NCI-H146 treated with DMSO at 0.1 percent for 48 hours (cell line): ENCODE data around the gene SGSH.
"Not testable (repeated sequence)": the region's sequence is repeated elsewhere in the genome, so short reads cannot be mapped to it uniquely, and the experiment has no call there.

Source experiments
- DNase-seq: peaks from one replicate; lab custom pipeline; 2025; ENCODE audit not compliant: unreplicated experiment; lab: John Stamatoyannopoulos, UW

SGSH gene

DNA sequence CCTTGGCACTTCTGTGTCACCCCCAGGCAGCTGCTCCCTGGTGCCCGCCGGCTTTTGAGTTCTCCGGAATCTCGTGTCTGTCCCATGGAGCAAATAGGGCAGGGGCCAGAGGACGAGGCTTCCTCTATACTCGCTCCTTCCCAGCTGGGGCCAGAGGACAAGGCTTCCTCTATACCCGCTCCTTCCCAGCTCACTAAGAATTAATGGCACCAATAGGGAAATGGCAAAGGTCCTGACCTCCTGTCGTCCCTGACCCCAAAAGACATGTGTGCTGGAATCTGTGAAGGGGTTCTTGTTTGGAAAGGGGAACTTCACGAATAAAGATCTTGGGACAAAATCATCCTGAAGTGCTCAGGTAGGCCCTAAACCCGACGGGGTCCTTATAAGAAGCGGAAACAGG, 7.6 kb downstream of the SGSH start:
- no peak for DNase-seq

DNA sequence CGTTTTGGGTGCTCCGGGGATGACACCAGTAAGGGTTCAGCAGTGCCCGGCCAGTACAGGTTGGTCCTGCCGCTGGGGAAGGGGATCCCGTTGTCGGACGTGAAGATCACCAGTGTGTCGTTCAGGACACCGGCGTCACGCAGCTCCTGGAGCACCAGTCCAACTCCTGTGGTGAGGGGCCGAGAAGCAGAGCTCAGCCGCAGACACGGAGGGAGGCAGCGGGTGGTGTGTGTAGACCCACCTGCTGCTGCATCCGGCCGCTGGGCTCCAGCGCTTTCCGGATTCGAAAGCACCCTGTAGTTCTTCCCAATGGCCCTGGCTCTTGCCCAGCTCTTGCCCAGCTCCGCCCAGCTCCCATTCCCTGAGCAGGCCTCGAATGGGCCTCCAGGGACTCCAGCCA, 8.0 kb downstream of the SGSH start:
- no peak for DNase-seq

DNA sequence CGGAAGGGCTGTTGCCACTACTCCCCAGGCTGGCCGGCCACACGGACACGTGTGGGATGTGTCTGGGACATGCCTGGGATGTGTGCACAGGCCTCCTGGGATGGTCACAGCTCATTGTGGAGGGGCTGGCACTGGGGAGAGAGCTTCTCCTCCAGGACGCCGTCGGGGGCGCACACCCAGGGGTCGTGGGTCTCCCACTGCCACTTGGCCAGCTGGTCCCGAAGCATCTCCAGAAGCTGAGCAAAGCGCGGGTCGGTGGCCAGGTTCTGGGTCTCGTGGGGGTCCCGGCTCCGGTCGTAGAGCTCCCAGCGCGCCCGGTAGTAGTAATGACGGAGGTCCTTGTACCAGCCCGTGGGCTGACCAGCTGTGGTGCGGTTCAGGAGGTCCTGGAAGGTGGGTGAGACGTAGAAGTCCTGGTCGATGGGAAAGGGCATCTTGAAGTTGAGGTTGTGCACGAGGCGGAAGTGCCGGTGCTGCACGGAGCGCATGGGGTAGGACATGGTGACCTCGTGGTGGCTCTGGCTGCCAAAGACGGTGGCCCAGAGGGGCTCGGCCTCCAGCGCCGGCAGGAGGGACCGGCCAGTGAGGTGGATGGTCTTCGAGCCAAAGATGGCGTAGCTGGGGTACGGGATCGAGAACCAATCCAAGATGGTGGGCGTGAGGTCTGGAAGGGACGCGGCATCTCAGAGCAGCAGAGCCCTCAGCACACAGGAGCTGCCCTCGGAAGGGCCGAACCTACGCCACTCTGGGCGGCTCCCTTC, 9.6 kb downstream of the SGSH start:
- no peak for DNase-seq

DNA sequence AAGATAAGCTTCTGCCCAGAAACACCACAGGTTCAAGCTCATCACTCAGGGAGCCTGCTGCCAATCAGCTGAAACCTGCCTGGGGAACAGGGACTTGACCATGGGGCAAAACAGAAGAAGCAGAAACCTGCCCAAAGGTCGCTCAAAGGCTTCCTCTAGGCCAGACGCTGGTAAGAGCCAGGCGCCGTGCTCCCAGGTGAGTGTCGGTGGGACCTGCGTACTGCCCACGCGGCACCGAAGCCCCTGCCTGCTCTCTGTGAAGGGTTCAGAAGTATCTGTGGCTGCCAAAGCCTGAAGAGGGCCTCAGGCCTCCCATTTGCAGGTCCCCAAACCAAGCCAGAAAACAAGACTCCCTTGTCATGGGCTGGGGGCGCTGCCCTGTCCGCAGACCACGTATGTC, 10.4 kb downstream of the SGSH start:
- no peak for DNase-seq

DNA sequence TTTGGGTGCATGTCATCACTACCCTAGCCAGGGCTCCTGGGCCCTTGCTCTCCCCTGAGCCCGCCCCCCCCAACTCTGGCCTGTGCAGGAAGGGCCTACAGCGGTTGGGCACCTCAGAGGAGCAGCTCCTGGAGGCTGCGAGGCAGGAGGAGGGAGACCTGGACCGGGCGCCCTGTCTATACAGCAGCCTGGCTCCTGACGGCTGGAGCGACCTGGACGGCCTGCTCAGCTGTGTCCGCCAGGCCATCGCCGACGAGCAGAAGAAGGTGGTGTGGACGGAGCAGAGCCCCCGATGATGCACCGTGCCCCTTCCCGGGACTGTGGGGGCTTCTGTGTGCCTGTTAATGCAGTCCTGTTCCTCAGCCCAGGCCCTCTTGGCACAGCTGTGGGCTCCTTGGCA, 12.1 kb downstream of the SGSH start:
- DNase-seq: no peak

DNA sequence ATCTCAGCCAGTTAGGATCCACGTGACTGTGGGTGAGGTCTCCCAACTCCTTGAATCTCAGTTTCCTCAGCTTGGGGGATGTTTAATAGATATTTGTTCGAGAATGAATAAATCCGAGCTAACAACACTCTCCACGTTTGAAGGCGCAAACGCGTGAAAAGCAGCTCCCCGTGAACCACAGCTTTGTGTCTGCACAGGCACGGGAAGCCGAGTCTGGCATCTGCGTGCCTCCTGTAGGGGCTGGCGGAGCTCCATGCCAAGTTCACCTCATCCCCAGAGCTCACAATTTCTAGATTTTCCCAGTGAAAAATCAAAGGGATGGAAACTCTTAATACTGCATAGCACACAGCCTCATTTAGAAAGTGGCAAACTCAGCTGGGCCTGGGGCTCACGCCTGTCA, 14.3 kb downstream of the SGSH start:
- no peak for DNase-seq

DNA sequence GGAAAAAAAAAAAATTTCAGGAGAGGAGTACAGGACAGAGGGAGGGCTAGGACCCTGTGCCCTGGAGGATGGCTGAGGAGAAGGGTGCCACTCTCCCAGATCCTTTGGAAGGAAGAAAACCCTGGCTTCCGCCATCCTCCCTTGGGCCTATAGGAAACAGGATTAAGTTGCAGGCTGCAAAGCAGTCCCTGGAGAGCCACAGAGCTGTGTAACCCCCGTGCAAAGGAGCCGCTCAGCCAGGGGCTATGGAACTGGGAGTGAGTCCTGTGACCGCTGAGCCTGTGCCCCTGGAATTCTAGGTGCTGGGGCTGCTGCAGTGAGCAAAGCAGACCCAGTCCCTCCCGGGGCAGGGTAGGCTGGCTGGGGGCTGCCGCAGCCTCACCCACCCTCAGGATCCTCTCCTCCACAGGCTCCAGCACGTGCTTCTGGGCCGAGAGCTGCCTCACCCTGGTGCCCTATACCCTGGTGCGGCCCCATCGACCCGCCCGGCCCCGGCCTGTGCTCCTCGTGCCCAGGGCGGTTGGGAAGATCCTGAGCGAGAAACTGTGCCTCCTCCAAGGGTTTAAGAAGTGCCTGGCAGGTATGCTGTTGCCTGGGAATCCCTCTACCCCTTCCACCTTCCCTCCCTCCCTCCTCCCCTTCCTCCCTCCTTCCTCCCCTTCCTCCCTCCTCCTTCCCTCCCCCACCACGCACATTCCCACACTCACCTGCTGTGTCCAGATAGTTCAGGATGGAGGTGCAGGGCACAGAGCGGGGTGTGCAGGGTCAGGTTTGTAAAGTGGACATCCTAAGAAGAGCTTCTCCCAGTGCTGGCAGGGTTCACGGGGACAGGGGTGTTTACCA, 15.3 kb downstream of the SGSH start:
- DNase-seq: no peak

DNA sequence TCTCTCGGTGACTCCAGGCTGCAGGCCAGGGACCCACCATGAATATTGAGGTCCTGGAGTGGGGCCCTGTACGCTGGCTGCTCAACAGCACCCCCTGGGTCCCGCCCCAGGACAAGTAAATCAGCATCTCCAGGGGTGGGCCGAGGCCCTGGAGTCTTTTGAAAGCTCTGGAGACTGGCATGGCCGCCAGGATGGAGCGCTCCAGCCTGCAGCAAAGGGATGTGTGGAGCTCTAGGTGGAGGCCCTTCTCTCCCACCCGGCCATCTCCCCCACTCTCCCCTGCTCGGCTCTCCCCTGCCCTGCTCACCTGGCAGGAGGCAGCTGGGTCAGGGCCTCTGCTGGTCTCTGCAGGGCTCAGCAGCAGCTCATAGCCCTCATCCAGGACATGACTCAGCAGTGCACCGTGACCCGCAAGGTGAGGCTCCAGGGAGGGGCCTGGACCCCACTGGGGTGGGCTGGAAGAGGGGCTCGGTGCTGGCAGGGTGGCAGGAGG, 16.6 kb downstream of the SGSH start:
- DNase-seq: no peak

DNA sequence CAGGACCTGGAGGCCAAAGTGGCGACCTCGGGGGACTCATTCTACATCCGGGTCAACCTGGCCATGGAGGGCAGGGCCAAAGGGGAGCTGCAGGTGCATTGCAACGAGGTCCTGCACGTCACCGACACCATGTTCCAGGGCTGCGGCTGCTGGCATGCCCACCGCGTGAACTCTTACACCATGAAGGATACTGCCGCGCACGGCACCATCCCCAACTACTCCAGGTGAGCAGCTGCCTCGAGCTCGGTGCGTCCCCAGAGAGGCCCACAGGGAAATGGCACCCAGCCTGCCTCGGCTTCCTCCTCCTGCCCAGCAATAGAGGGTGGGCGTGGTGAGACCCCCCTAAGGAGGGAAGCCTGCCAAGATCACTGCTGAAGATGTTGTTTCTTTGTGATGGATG, 17.9 kb downstream of the SGSH start:
- DNase-seq: no peak

DNA sequence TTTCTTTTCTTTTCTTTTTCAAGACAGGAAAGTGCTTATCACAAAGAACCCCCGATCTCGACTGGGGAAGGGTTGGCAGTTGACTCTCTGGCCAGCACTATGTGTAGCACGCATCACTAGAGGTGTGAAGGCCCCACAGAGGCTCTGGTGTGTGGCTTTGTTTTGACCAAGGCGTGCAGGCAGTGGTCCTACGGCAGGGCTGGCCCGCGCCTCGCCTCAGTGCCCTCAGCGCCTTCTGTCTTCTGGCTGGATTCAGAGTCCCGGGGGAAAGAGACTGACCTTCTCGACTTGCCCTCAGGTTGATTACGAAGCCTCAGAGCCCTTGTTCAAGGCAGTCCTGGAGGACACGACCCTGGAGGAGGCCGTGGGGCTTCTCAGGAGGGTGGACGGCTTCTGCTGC, 18.7 kb downstream of the SGSH start:
- no peak for DNase-seq

DNA sequence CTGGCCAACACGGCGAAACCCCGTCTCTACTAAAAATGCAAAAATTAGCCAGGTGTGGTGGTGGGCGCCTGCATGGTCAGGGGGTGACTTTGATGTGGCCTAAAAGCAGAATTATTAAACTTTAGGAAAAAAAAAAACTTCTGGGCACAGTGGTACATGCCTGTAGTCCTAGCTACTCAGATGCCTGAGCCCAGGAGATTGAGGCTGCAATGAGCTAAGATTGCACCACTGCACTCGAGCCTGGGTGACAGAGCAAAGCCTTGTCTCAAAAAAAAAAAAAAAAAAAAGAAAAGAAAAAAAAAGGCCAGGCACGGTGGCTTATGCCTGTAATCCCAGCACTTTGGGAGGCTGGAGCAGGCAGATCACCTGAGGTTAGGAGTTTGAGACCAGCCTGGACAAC, 20.8 kb downstream of the SGSH start:
- DNase-seq: not testable (repeated sequence)

DNA sequence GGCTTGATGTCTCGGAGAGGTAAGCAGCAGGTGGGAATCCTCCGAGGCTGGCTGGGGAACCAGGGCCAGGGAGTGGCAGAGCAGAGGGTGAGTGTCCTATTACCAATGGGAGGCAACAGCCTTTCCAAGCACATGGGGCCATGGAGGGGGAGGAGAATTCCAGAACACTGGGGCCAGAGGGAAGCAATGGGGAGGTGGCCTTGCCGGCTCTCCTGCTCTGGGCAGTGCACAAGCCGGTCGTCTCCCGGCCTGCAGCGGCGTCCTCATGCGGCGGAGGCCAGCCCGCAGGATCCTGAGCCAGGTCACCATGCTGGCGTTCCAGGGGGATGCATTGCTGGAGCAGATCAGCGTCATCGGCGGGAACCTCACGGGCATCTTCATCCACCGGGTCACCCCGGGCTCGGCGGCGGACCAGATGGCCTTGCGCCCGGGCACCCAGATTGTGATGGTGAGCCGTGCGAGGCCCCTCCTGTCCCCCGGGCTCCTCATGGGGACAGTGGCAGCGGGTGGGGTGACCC, 21.9 kb downstream of the SGSH start:
- DNase-seq: no peak

DNA sequence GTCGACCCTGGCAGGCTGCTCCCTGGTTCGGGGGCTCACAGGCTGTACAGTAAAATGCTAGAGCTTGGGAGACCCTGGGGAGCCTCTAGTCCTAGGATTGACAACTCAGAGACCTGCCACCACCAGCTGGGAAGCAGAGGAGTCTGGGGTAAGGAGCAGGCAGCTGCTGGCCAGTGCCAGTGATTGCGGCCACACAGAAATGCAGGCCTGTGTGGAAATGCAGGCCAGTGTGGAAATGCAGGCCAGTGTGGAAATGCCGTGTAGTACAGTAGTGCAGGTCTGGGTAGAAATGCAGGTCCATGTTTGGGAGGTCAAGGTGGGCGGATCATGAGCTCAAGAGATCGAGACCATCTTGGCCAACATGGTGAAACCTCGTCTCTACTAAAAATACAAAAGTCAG, 23.5 kb downstream of the SGSH start:
- no peak for DNase-seq

DNA sequence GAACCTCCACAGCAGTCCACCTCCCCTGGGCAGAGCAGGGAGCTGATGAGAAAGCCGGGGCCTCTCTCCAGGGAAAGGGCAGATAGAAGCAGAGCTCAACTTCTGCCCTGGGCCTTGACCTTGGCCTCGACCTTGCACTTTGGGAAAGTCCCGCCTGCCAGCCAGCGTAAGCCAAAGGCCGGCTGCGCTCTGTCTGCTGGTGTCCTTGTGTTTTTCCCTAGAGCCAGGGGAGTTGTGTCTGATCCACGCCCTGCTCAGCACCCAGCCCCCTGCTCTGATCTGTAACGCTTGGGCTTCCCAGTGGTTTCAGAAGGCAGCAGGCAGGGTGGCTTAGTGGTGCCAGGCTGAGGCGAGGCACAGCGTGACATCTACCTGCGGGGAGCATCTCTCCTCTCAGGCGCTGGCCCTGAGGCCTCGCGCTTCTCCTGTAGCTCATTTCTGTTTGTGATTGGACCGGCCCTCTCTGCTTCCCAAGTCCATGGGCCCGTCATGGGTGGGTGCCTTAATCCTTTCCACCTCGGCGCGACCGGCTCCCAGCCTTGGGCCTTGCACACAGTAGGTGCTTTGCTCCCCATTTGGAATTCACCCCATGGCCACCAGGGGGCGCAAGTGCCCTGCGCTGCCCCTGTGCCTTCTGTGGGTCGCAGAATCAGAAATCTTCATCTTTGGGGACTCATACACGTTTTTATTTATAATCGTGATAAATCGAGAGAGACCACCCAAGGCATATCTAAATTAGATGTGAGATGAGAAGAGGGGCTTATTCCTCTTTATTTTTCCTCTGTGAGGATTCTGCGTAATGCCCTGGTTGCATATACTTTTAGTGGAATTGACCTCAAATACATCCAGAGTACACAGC, 24.2 kb downstream of the SGSH start:
- no peak for DNase-seq

DNA sequence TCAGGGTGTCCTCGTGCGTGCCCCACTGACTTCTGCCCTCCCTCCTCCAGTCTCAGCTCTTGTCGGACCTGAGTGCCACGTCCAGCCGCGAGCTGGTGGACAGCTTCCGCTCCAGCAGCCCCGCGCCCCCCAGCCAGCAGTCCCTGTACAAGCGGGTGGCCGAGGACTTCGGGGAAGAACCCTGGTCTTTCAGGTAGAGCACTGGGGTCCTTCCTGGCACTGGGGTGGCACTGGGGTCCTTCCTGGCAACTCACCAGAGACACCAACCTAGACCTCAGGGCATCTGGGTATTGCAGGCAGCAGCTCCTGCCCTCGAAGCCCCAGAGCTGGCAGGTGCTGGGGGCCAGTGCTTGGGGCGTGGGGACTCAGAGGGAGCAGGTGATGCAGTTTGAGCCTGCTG, 25.0 kb downstream of the SGSH start:
- DNase-seq: no peak

DNA sequence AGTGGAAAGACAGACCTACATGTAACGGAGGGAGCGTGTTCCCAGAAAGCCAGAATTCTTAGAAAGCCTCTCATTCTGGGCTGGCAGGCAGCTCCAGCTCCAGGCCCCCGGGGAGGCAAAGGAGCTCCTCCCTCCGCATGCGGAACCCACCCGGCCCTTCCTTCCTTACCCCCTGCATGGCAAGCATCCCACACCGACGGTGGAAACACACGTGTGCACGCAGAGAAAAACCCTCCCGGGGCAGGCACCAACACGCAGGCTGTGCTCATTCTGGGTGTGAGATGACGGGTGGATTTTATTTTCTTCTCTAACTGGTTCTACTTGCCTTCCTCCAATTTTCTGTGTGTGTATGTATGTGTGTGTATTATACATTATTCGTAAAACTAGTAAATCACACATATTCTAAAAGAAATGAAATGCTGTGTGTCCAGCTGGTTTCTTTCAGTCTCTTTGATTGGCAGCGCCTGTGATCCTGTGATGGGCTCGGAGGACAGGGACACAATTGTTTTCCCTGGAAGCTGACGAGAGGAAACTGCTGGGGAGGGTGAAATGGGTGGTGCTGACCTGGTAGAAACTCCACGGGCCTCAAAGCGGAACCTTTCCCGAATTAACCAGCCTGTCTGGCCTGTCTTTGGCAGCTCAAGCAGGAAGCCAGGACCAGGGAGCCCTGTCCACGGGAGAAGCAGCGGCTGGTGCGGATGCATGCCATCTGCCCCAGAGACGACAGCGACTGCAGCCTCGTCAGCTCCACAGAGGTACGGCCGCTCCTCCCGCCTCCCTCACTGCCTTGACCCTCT, 28.1 kb downstream of the SGSH start:
- no peak for DNase-seq

DNA sequence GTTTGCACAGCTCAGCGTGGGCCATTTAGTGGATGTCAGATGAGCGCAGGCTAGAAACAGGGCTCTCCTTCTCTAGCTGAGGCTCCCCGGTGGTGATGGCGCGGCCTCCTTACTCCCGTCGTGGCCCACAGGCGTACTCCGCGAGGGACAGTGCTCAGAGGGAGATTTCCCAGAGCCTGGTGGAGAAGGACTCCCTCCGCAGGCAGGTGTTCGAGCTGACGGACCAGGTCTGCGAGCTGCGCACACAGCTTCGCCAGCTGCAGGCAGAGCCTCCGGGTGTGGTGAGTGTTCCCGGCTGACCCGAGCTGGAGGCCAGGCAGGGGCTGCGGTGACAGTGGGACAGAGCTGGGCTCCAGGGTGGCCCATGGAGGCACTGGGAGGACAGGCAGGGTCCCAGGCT, 28.9 kb downstream of the SGSH start:
- DNase-seq: no peak

DNA sequence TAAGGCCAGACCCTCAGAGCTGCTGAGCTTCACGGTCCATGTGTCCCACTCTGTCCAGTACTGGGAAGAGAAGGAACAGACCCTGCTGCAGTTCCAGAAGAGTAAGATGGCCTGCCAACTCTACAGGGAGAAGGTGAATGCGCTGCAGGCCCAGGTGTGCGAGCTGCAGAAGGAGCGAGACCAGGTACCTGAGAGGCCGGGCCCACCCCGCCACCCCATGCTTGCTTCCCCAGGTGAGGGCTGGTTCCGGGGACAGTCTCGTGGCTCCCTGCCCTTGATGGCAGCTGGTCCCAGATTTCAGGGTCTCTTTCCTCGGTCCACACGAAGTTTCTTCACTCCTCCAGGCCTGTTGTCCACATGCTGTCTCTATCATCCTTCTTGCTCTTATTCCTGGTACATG, 29.4 kb downstream of the SGSH start:
- DNase-seq: no peak

DNA sequence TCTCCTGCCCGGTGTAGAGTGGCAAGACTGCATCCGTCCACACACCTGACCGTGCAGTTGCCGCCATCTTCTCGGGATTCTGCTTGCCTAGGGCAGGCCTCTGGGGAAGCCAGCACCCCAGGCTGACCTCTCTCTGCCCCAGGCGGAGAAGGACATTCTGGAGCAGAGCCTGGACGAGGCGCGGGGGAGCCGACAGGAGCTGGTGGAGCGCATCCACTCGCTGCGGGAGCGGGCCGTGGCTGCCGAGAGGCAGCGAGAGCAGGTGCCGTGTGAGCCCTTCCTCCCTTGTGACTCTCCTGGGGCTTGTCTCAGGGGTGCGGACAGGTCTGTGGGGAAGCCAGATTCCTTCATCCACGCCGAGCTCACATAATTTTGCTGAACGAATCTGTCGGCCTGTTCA, 30.5 kb downstream of the SGSH start:
- DNase-seq: no peak

DNA sequence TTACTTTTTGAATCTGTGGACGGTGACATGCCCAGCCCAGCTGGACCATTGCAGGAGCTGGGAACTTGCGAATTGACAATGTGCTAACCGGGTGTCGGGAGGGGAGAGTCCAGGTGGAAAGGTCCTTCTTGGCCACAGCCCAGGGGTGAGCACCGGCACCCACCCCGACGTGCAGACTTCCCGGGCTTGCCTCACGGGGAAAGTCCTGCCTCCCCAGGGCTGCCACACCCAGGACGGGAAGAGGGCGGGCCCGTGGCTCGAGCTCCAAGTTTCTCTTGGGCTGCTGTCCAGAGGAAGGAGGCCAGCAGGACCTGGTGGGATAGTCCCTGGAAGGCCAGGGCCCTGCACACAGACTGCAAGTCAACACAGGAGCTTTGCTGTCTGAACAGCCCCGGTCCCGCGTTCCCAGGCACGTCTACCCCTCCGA, 32.6 kb downstream of the SGSH start:
- no peak for DNase-seq
